HepG2 (cell line): Measurements from ENCODE around the gene KAT7. TPM values are rescaled to one million over a fixed set of nuclear protein-coding genes. Genes with fewer than 3 reads are reported as not detected.
A peak's percentile ranks its signal among the peaks of the same experiment; 100 is the strongest.

ENCODE experiments used
- ARNT2 ChIP-seq: sonication (generic); formaldehyde crosslinking; IDR thresholded peaks from 2 replicates; pipeline ENCODE4 v1.8.0; 2022; ENCODE audit warnings: mild to moderate bottlenecking, low read depth, missing genetic modification reagents, moderate library complexity
- ATF2 ChIP-seq: sonication (generic); formaldehyde crosslinking; IDR thresholded peaks from 2 replicates; pipeline ENCODE4 v1.4.0; 2020; ENCODE audit warnings: missing genetic modification reagents
- BCLAF1 ChIP-seq: fragments of 450-650 bp; IDR thresholded peaks from 2 replicates; pipeline ENCODE4 v1.6.1; 2017; ENCODE audit warnings: mild to moderate bottlenecking
- CEBPG ChIP-seq: IDR thresholded peaks from 2 replicates; pipeline ENCODE4 v1.6.1; 2016
- DMAP1 ChIP-seq: IDR thresholded peaks from 2 replicates; pipeline ENCODE4 v1.6.1; 2016
- FIP1L1 ChIP-seq: fragments of 200-400 bp; formaldehyde crosslinking; IDR thresholded peaks from 2 replicates; pipeline ENCODE4 v1.6.1; 2018; ENCODE audit warnings: low read depth, mild to moderate bottlenecking, low read length, moderate library complexity, borderline replicate concordance; ENCODE audit not compliant: insufficient read depth
- HNRNPUL1 ChIP-seq: fragments of 200-400 bp; formaldehyde crosslinking; IDR thresholded peaks from 2 replicates; pipeline ENCODE4 v1.6.1; 2017; ENCODE audit warnings: low read depth, mild to moderate bottlenecking, low read length, moderate library complexity
- IKZF4 ChIP-seq: sonication (generic); formaldehyde crosslinking; IDR thresholded peaks from 2 replicates; pipeline ENCODE4 v1.5.1; 2020; ENCODE audit warnings: borderline replicate concordance, mild to moderate bottlenecking, low read depth, missing genetic modification reagents; ENCODE audit errors: not compliant biosample characterization
- KAT2B ChIP-seq: fragments of 150-350 bp; IDR thresholded peaks from 2 replicates; pipeline ENCODE4 v1.6.1; 2014; ENCODE audit warnings: low read depth, low read length, borderline replicate concordance
- MAFF ChIP-seq: IDR thresholded peaks from 2 replicates; pipeline ENCODE4 v1.6.1; 2011; ENCODE audit warnings: low read depth, low read length, improper control_type of control experiment
- MED13 ChIP-seq: sonication (generic); formaldehyde crosslinking; IDR thresholded peaks from 2 replicates; pipeline ENCODE4 v1.5.0; 2020; ENCODE audit warnings: missing genetic modification reagents
- PHF21A ChIP-seq: sonication (generic); formaldehyde crosslinking; IDR thresholded peaks from 2 replicates; pipeline ENCODE4 v1.5.0; 2020; ENCODE audit warnings: mild to moderate bottlenecking, missing genetic modification reagents
- RBFOX2 ChIP-seq: fragments of 200-400 bp; formaldehyde crosslinking; IDR thresholded peaks from 2 replicates; pipeline ENCODE4 v1.6.1; 2017; ENCODE audit warnings: low read depth, mild to moderate bottlenecking, low read length
- USF2 ChIP-seq, 2 experiments: sonication (generic) in 1 of 2; formaldehyde crosslinking in 1 of 2; IDR thresholded peaks; 2 replicates each; pipeline versions ENCODE4 v1.5.1 to v1.6.1; 2011 to 2020; ENCODE audit warnings: borderline replicate concordance in 1 of 2, low read depth in 1 of 2, low read length in 1 of 2, mild to moderate bottlenecking in 1 of 2, missing genetic modification reagents in 1 of 2, moderate library complexity in 1 of 2
- ZBTB33 ChIP-seq: sonication (generic); formaldehyde crosslinking; IDR thresholded peaks from 2 replicates; pipeline ENCODE4 v1.4.0; 2020; ENCODE audit warnings: missing genetic modification reagents
- ZNF576 ChIP-seq: sonication (generic); formaldehyde crosslinking; IDR thresholded peaks from 2 replicates; pipeline ENCODE4 v1.4.0; 2020; ENCODE audit warnings: mild to moderate bottlenecking, missing genetic modification reagents
- ZNF720 ChIP-seq: sonication (generic); formaldehyde crosslinking; IDR thresholded peaks from 2 replicates; pipeline ENCODE4 v1.4.0; 2020; ENCODE audit warnings: missing genetic modification reagents
- ZUFSP ChIP-seq: sonication (generic); formaldehyde crosslinking; IDR thresholded peaks from 2 replicates; pipeline ENCODE4 v1.9.0; 2021; ENCODE audit warnings: missing genetic modification reagents, mild to moderate bottlenecking, borderline replicate concordance
- polyA plus RNA-seq, 8 experiments: library from polyadenylated mRNA; depleted of rRNA in 3 of 8; stranded (reverse) in 7 of 8; unstranded in 1 of 8; fragments of >200 nt; fragmentation: Illumina TruSeq in 4 of 8; extraction: Trizol in 4 of 8; gene quantifications; 2 replicates each; pipeline versions ENCODE4 v1.2.1 to v1.2.3, GENCODE V29; 2011 to 2016; ENCODE audit warnings: low read depth in 4 of 8, missing spikeins in 1 of 8, mixed read lengths in 1 of 8; ENCODE audit not compliant: insufficient read depth in 1 of 8
- total RNA-seq, 5 experiments: library from RNA; depleted of rRNA; stranded (reverse); fragments of >200 nt; fragmentation: Illumina TruSeq; extraction: Trizol; gene quantifications; 2 replicates each; pipeline ENCODE4 v1.2.3, GENCODE V29; 2016; ENCODE audit warnings: low read depth in 1 of 5

The KAT7 gene
- total and polyA plus RNA-seq, 2 of the 13 experiments (the other 11 are each of a cell fraction or from before 2014, with no cell fraction given), result 21.2 to 39.2 TPM

GRCh38 chr17:49788478-49789242, at the start of gene KAT7 (continued):
- peak; percentile 84 for TF ChIP-seq USF2 (IDR thresholded peaks at IDR 0.05; ENCODE audit: low read depth, low read length)
- TF ChIP-seq USF2 (CRISPR knock-in tag; IDR thresholded peaks at IDR 0.05; ENCODE audit: borderline replicate concordance), result peak; percentile 95
- TF ChIP-seq CEBPG, result peak; percentile 62
- no peak for TF ChIP-seq MAFF
- TF ChIP-seq ZBTB33 (CRISPR knock-in tag), result peak; percentile 33
- TF ChIP-seq RBFOX2, result peak; percentile 99
- peak; percentile 62 for TF ChIP-seq MED13 (CRISPR knock-in tag)
- TF ChIP-seq DMAP1, result peak; percentile 94
- 0 out of 2 replicates have a peak, but pooled peaks have one; percentile 72 for TF ChIP-seq ZNF576
- no peak for TF ChIP-seq ZUFSP (CRISPR knock-in tag)
- peak; percentile 83 for TF ChIP-seq ARNT2 (CRISPR knock-in tag)
- TF ChIP-seq IKZF4 (CRISPR knock-in tag), result peak; percentile 78
- TF ChIP-seq FIP1L1, result no peak
- no peak for TF ChIP-seq BCLAF1
- peak; percentile 83 for TF ChIP-seq PHF21A (CRISPR knock-in tag)
- no peak for TF ChIP-seq HNRNPUL1
- TF ChIP-seq ZNF720, result no peak
- peak; percentile 87 for TF ChIP-seq ATF2 (CRISPR knock-in tag)
- TF ChIP-seq KAT2B, result no peak
